ENCODE measurements around the gene ANKRD7.

GRCh38 chr7:118222591-118222990 is 1.9 kb upstream of the ANKRD7 start:
- no peak for TF ChIP-seq CTCF (IDR thresholded peaks at IDR 0.05; ENCODE audit: low read depth, low read length, missing input control)
- TF ChIP-seq EGR1 (IDR thresholded peaks at IDR 0.05; ENCODE audit: low read depth in 2 of 2) = no peak
- TF ChIP-seq REST (IDR thresholded peaks at IDR 0.05) = no peak
- TF ChIP-seq JUND (IDR thresholded peaks at IDR 0.05) = no peak
- TF ChIP-seq ZBTB33 (IDR thresholded peaks at IDR 0.05) = no peak
- TF ChIP-seq FOXA1 (IDR thresholded peaks at IDR 0.05) = no peak
- no peak for TF ChIP-seq YY1 (IDR thresholded peaks at IDR 0.05)

All from liver (tissue), 3 donors.